ENCODE measurements around the gene PLEKHG7.

- TF ChIP-seq CTCF (conservative IDR thresholded peaks at IDR 0.05; ENCODE audit: low read depth, low read length) (no peak), EZH2 (IDR thresholded peaks at IDR 0.05; ENCODE audit: borderline replicate concordance, low read depth, low read length, poor library complexity, severe bottlenecking) (no peak)
These were observed 30.4 kb downstream of the PLEKHG7 start for GRCh38 chr12:92733181-92733580.

Data from A673 (cell line).